Right lobe of liver (tissue), 6 donors: ENCODE results near the gene COL2A1. TPM values are rescaled to one million over a fixed set of nuclear protein-coding genes. Genes with fewer than 3 reads are reported as not detected.

ENCODE experiments used
- ATAC-seq, 4 donors: fragments of 200-7000 bp; cut with Tn5 transposase; one replicate each; pipeline ENCODE4 v1.9.1; 2020; ENCODE audit warnings: mild to moderate bottlenecking in 4 of 4, moderate library complexity in 4 of 4
- DNase-seq, 3 donors: peaks; one replicate each; pipeline ENCODE4 v3.0.0-alpha.2; 2020
- H3K27ac ChIP-seq, 3 donors: fragments of 200-600 bp; one replicate each; pipeline ENCODE4 v1.8.0; 2022
- H3K27me3 ChIP-seq, 2 donors: fragments of 200-600 bp; one replicate each; pipeline ENCODE4 v1.8.0; 2022
- H3K36me3 ChIP-seq, 4 donors: fragments of 200-600 bp; sonication (generic) in 1 of 4; one replicate each; pipeline versions ENCODE4 v1.5.1 to v1.8.0; 2017 to 2022; ENCODE audit warnings: control low read depth in 1 of 4
- H3K4me1 ChIP-seq, 4 donors: fragments of 200-600 bp; sonication (generic) in 1 of 4; one replicate each; pipeline versions ENCODE4 v1.5.1 to v1.8.0; 2017 to 2022; ENCODE audit warnings: control low read depth in 1 of 4
- H3K4me3 ChIP-seq, 3 donors: fragments of 200-600 bp; one replicate each; pipeline ENCODE4 v1.8.0; 2022
- H3K9me3 ChIP-seq, 4 donors: fragments of 200-600 bp; sonication (generic) in 1 of 4; one replicate each; pipeline versions ENCODE4 v1.5.1 to v1.8.0; 2017 to 2022; ENCODE audit warnings: control low read depth in 1 of 4
- CTCF ChIP-seq, 4 donors: fragments of 200-600 bp in 3 of 4; fragments of 450-650 bp in 1 of 4; IDR thresholded peaks; one replicate each; pipeline versions ENCODE4 v1.5.1 to v1.8.0; 2016 to 2022; ENCODE audit warnings: antibody characterized with exemption in 4 of 4, mild to moderate bottlenecking in 2 of 4
- POLR2A ChIP-seq: fragments of 450-650 bp; IDR thresholded peaks from one replicate; pipeline ENCODE4 v1.6.1; 2017; ENCODE audit warnings: antibody characterized with exemption, mild to moderate bottlenecking
- WGBS: methylation state at CpG from one replicate; pipeline ENCODE4 v1.1.6; 2018; ENCODE audit warnings: low coverage, low lambda C conversion rate; ENCODE audit not compliant: insufficient coverage; ENCODE audit errors: missing lambda C conversion rate; 5-methylcytosine and 5-hydroxymethylcytosine counted together
- intact Hi-C, 2 donors: fragments of 100-400 bp; cut with DNase I; formaldehyde crosslinking; loops; one replicate each; pipeline versions ENCODE4 v1.11.2 to v1.14.1; 2022
- total RNA-seq, 6 experiments: library from RNA; depleted of rRNA in 2 of 6; stranded (reverse); fragments of >200 nt in 2 of 6; fragmentation: NEBNext Ultra II Directional in 3 of 6; extraction: Animal tissue kit (Norgen Biotek cat#: 25700) in 3 of 6; gene quantifications; one replicate each; pipeline versions ENCODE4 v1.1.0 to v1.2.4, GENCODE V29; 2016 to 2023
- donor health status: DM: no; HTN: yes; CAD: no.
- donor health status: DM: no; HTN: no; CAD: no.
- donor health status: DM: no; HTN: no; CAD: no.
- donor health status: DM: no; HTN: yes; CAD: no.
- donor health status: DM: no; HTN: yes; CAD: no.

COL2A1 gene
- total RNA-seq, 6 experiments from 2014 or later, result not detected

- 80% methylated on average over 5 of the region's 18 CpGs for WGBS
- H3K4me1 ChIP-seq, result no peaks in the 10 kb centered on the region
- H3K9me3 ChIP-seq, result no peaks in the 10 kb centered on the region
- DNase-seq (no peak), ATAC-seq (no peak)
- no peaks in the 10 kb centered on the region for H3K36me3 ChIP-seq
- H3K4me3 ChIP-seq, result no peak overlapping the region
- H3K27ac ChIP-seq, result no peak overlapping the region
- intact Hi-C loops, result no loop called here
- no peaks in the 10 kb centered on the region for H3K27me3 ChIP-seq
- TF ChIP-seq CTCF (IDR thresholded peaks at IDR 0.05) (no peak), POLR2A (no peak)
These were observed 26.3 kb downstream of the COL2A1 start for GRCh38 chr12:47977772-47978597.

- WGBS, result 80% methylated on average over 1 of the region's 12 CpGs
- Histone ChIP-seq H3K36me3 (no peaks in the 10 kb centered on the region), H3K4me3 (no peak overlapping the region), H3K27me3 (no peaks in the 10 kb centered on the region), H3K27ac (no peak overlapping the region), H3K9me3 (no peaks in the 10 kb centered on the region), H3K4me1 (no peaks in the 10 kb centered on the region)
- no peak for TF ChIP-seq POLR2A
- no peak for TF ChIP-seq CTCF (IDR thresholded peaks at IDR 0.05)
- ATAC-seq (no peak), DNase-seq (no peak)
- intact Hi-C loops, result no loop called here
These were observed 27.1 kb downstream of the COL2A1 start for GRCh38 chr12:47977046-47977771.

- no peak overlapping the region for H3K27ac ChIP-seq
- TF ChIP-seq CTCF (IDR thresholded peaks at IDR 0.05) (no peak), POLR2A (no peak)
- no peak for DNase-seq
- H3K9me3 ChIP-seq, result no peaks in the 10 kb centered on the region
- H3K4me3 ChIP-seq, result no peak overlapping the region
- ATAC-seq, result no peak
- H3K4me1 ChIP-seq, result no peaks in the 10 kb centered on the region
- WGBS, result 88% methylated on average over 2 of the region's 11 CpGs
- H3K36me3 ChIP-seq, result no peaks in the 10 kb centered on the region
- no peaks in the 10 kb centered on the region for H3K27me3 ChIP-seq
- intact Hi-C loops, result no loop called here
These were observed 28.5 kb downstream of the COL2A1 start for GRCh38 chr12:47975816-47976215.

GRCh38 chr12:47975036-47975620, 29.1 kb downstream of the COL2A1 start:
- ATAC-seq (no peak), DNase-seq (no peak)
- WGBS, result no CpG with 5 or more reads among the region's 16 CpGs
- Histone ChIP-seq H3K9me3 (no peaks in the 10 kb centered on the region), H3K4me3 (no peak overlapping the region), H3K27me3 (no peaks in the 10 kb centered on the region), H3K36me3 (no peaks in the 10 kb centered on the region), H3K27ac (no peak overlapping the region), H3K4me1 (no peaks in the 10 kb centered on the region)
- TF ChIP-seq POLR2A, result no peak
- TF ChIP-seq CTCF (IDR thresholded peaks at IDR 0.05), result no peak
- intact Hi-C loops, result no loop called here
